Measurements from ENCODE around the gene KRT35. TPM values are rescaled to one million over a fixed set of nuclear protein-coding genes. Genes with fewer than 3 reads are reported as not detected.

The KRT35 gene
- total and polyA plus RNA-seq, 10 of the 15 experiments (the other 5 are each of a cell fraction or from before 2014, with no cell fraction given) = not detected

GRCh38 chr17:41428591-41429291 lies 52.2 kb downstream of the KRT35 start (continued):
- TF ChIP-seq, protein P1, sequence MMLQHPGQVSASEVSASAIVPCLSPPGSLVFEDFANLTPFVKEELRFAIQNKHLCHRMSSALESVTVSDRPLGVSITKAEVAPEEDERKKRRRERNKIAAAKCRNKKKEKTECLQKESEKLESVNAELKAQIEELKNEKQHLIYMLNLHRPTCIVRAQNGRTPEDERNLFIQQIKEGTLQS (IDR thresholded peaks at IDR 0.05; ENCODE audit: borderline replicate concordance, extremely low read depth, low read depth, low read length) = no peak
- TF ChIP-seq, protein P2, sequence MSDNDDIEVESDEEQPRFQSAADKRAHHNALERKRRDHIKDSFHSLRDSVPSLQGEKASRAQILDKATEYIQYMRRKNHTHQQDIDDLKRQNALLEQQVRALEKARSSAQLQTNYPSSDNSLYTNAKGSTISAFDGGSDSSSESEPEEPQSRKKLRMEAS (IDR thresholded peaks at IDR 0.05; ENCODE audit: low read depth, low read length) = no peak

Small RNA genes within 50 kb of the gene (microRNA-seq; reads per million reads assigned to microRNA genes)
- gene MIR6510 = not detected

Small RNA genes within 50 kb of the gene (small RNA-seq; reads per million reads assigned to genes)
- not detected for gene RNU2-32P

Other genes starting within 250 kb of the KRT35 start
Only the 7 nearest of the 26 such genes appear.
- not detected in 2 replicates for gene KRT37, start 56.6 kb downstream of the KRT35 start, total RNA-seq (2014; rRNA removed)
- not detected in 2 replicates for gene KRT37, start 56.6 kb downstream of the KRT35 start, total RNA-seq (2014; rRNA removed; fragmentation: Illumina TruSeq; extraction: Trizol)
- gene KRT37, start 56.6 kb downstream of the KRT35 start, total RNA-seq (2021) = not detected in 2 replicates
- gene KRT37, start 56.6 kb downstream of the KRT35 start, polyA plus RNA-seq (2011; rRNA removed) = not detected in 2 replicates
- gene KRT37, start 56.6 kb downstream of the KRT35 start, polyA plus RNA-seq (2014; fragmentation: Illumina TruSeq; extraction: Trizol) = not detected in 2 replicates
- not detected for gene KRT37, start 56.6 kb downstream of the KRT35 start, polyA plus RNA-seq (2014; fragmentation: Nextera tagmentation; extraction: Ambion mirVana)
- not detected in 2 replicates for gene KRT37, start 56.6 kb downstream of the KRT35 start, polyA plus RNA-seq (2014; rRNA removed)
- not detected for gene KRT37, start 56.6 kb downstream of the KRT35 start, polyA plus RNA-seq (2016; fragmentation: Nextera tagmentation; extraction: Ambion mirVana)
- not detected in 2 replicates for gene KRT38, start 40.2 kb downstream of the KRT35 start, total RNA-seq (2014; rRNA removed)
- not detected in 2 replicates for gene KRT38, start 40.2 kb downstream of the KRT35 start, total RNA-seq (2014; rRNA removed; fragmentation: Illumina TruSeq; extraction: Trizol)
- not detected in 2 replicates for gene KRT38, start 40.2 kb downstream of the KRT35 start, total RNA-seq (2021)
- not detected in 2 replicates for gene KRT38, start 40.2 kb downstream of the KRT35 start, polyA plus RNA-seq (2011; rRNA removed)
- not detected in 2 replicates for gene KRT38, start 40.2 kb downstream of the KRT35 start, polyA plus RNA-seq (2014; fragmentation: Illumina TruSeq; extraction: Trizol)
- not detected for gene KRT38, start 40.2 kb downstream of the KRT35 start, polyA plus RNA-seq (2014; fragmentation: Nextera tagmentation; extraction: Ambion mirVana)
- gene KRT38, start 40.2 kb downstream of the KRT35 start, polyA plus RNA-seq (2014; rRNA removed) = 0.04 TPM in 1 of 2 replicates, not detected in the other
- gene KRT38, start 40.2 kb downstream of the KRT35 start, polyA plus RNA-seq (2016; fragmentation: Nextera tagmentation; extraction: Ambion mirVana) = not detected
- not detected in 2 replicates for gene KRT32, start 13.8 kb downstream of the KRT35 start, total RNA-seq (2014; rRNA removed)
- gene KRT32, start 13.8 kb downstream of the KRT35 start, total RNA-seq (2014; rRNA removed; fragmentation: Illumina TruSeq; extraction: Trizol) = not detected in 2 replicates
- gene KRT32, start 13.8 kb downstream of the KRT35 start, total RNA-seq (2021) = not detected in 2 replicates
- gene KRT32, start 13.8 kb downstream of the KRT35 start, polyA plus RNA-seq (2011; rRNA removed) = not detected in 2 replicates
- not detected in 2 replicates for gene KRT32, start 13.8 kb downstream of the KRT35 start, polyA plus RNA-seq (2014; fragmentation: Illumina TruSeq; extraction: Trizol)
- gene KRT32, start 13.8 kb downstream of the KRT35 start, polyA plus RNA-seq (2014; fragmentation: Nextera tagmentation; extraction: Ambion mirVana) = not detected
- not detected in 2 replicates for gene KRT32, start 13.8 kb downstream of the KRT35 start, polyA plus RNA-seq (2014; rRNA removed)
- gene KRT32, start 13.8 kb downstream of the KRT35 start, polyA plus RNA-seq (2016; fragmentation: Nextera tagmentation; extraction: Ambion mirVana) = not detected
- not detected in 2 replicates for gene KRT36, start 8.8 kb upstream of the KRT35 start, total RNA-seq (2014; rRNA removed)
- not detected in 2 replicates for gene KRT36, start 8.8 kb upstream of the KRT35 start, total RNA-seq (2014; rRNA removed; fragmentation: Illumina TruSeq; extraction: Trizol)
- gene KRT36, start 8.8 kb upstream of the KRT35 start, total RNA-seq (2021) = not detected in 2 replicates
- gene KRT36, start 8.8 kb upstream of the KRT35 start, polyA plus RNA-seq (2011; rRNA removed) = not detected in 2 replicates
- not detected in 2 replicates for gene KRT36, start 8.8 kb upstream of the KRT35 start, polyA plus RNA-seq (2014; fragmentation: Illumina TruSeq; extraction: Trizol)
- gene KRT36, start 8.8 kb upstream of the KRT35 start, polyA plus RNA-seq (2014; fragmentation: Nextera tagmentation; extraction: Ambion mirVana) = not detected
- gene KRT36, start 8.8 kb upstream of the KRT35 start, polyA plus RNA-seq (2014; rRNA removed) = not detected in 2 replicates
- gene KRT36, start 8.8 kb upstream of the KRT35 start, polyA plus RNA-seq (2016; fragmentation: Nextera tagmentation; extraction: Ambion mirVana) = not detected
- not detected in 2 replicates for gene KRT13, start 24.5 kb upstream of the KRT35 start, total RNA-seq (2014; rRNA removed)
- gene KRT13, start 24.5 kb upstream of the KRT35 start, total RNA-seq (2014; rRNA removed; fragmentation: Illumina TruSeq; extraction: Trizol) = not detected in 2 replicates
- gene KRT13, start 24.5 kb upstream of the KRT35 start, total RNA-seq (2021) = not detected in 2 replicates
- not detected in 2 replicates for gene KRT13, start 24.5 kb upstream of the KRT35 start, polyA plus RNA-seq (2011; rRNA removed)
- gene KRT13, start 24.5 kb upstream of the KRT35 start, polyA plus RNA-seq (2014; fragmentation: Illumina TruSeq; extraction: Trizol) = not detected in 2 replicates
- gene KRT13, start 24.5 kb upstream of the KRT35 start, polyA plus RNA-seq (2014; fragmentation: Nextera tagmentation; extraction: Ambion mirVana) = not detected
- gene KRT13, start 24.5 kb upstream of the KRT35 start, polyA plus RNA-seq (2014; rRNA removed) = not detected in 2 replicates
- not detected for gene KRT13, start 24.5 kb upstream of the KRT35 start, polyA plus RNA-seq (2016; fragmentation: Nextera tagmentation; extraction: Ambion mirVana)
- 0.06 TPM in 1 of 2 replicates, not detected in the other for gene KRT15, start 37.7 kb upstream of the KRT35 start, total RNA-seq (2014; rRNA removed)
- not detected in 2 replicates for gene KRT15, start 37.7 kb upstream of the KRT35 start, total RNA-seq (2014; rRNA removed; fragmentation: Illumina TruSeq; extraction: Trizol)
- gene KRT15, start 37.7 kb upstream of the KRT35 start, total RNA-seq (2021) = not detected in 2 replicates
- not detected in 2 replicates for gene KRT15, start 37.7 kb upstream of the KRT35 start, polyA plus RNA-seq (2011; rRNA removed)
- not detected in 2 replicates for gene KRT15, start 37.7 kb upstream of the KRT35 start, polyA plus RNA-seq (2014; fragmentation: Illumina TruSeq; extraction: Trizol)
- gene KRT15, start 37.7 kb upstream of the KRT35 start, polyA plus RNA-seq (2014; fragmentation: Nextera tagmentation; extraction: Ambion mirVana) = not detected
- 0.17 TPM in 1 of 2 replicates, not detected in the other for gene KRT15, start 37.7 kb upstream of the KRT35 start, polyA plus RNA-seq (2014; rRNA removed)
- gene KRT15, start 37.7 kb upstream of the KRT35 start, polyA plus RNA-seq (2016; fragmentation: Nextera tagmentation; extraction: Ambion mirVana) = not detected
- gene KRT19, start 47.2 kb upstream of the KRT35 start, total RNA-seq (2014; rRNA removed) = not detected in 2 replicates
- not detected in 2 replicates for gene KRT19, start 47.2 kb upstream of the KRT35 start, total RNA-seq (2014; rRNA removed; fragmentation: Illumina TruSeq; extraction: Trizol)
- gene KRT19, start 47.2 kb upstream of the KRT35 start, total RNA-seq (2021) = 1.7 and 2.0 TPM in 2 replicates
- gene KRT19, start 47.2 kb upstream of the KRT35 start, polyA plus RNA-seq (2011; rRNA removed) = not detected in 2 replicates
- gene KRT19, start 47.2 kb upstream of the KRT35 start, polyA plus RNA-seq (2014; fragmentation: Illumina TruSeq; extraction: Trizol) = not detected in 2 replicates
- not detected for gene KRT19, start 47.2 kb upstream of the KRT35 start, polyA plus RNA-seq (2014; fragmentation: Nextera tagmentation; extraction: Ambion mirVana)
- not detected in 2 replicates for gene KRT19, start 47.2 kb upstream of the KRT35 start, polyA plus RNA-seq (2014; rRNA removed)
- gene KRT19, start 47.2 kb upstream of the KRT35 start, polyA plus RNA-seq (2016; fragmentation: Nextera tagmentation; extraction: Ambion mirVana) = under 1 TPM in 1 of 2 experiments, not detected in 1; 0.19 TPM

All from GM12878 (cell line).